C4-2B (cell line): Measurements from ENCODE around the gene GPC5.

ENCODE experiments used
- ZFX ChIP-seq: fragments of 450-650 bp; IDR thresholded peaks from 2 replicates; pipeline ENCODE4 v1.6.1; 2017
- TF ChIP-seq, protein P1 (sequence below): fragments of 450-650 bp; conservative IDR thresholded peaks from 2 replicates; pipeline ENCODE4 v1.5.1; 2017; ENCODE audit warnings: mild to moderate bottlenecking

DNA sequence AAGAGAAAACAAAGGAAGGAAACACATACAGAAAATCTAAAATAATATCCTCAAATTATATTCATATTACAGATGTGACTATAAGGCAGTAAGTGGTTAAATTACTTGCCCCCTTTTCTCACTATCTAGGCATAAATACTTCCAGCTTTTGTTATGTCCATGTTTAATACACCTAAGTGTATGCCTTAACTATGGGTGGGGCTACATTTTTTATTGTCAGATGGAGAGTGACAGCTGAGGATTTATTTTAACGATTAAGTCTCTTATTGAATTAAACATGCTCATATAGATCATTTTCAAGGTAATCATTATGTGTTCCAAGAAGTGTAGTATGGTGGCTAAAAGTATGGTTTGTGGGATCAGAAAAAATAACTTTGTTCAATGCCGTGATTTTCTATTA is 909.3 kb downstream of the GPC5 start:
- TF ChIP-seq, protein P1, sequence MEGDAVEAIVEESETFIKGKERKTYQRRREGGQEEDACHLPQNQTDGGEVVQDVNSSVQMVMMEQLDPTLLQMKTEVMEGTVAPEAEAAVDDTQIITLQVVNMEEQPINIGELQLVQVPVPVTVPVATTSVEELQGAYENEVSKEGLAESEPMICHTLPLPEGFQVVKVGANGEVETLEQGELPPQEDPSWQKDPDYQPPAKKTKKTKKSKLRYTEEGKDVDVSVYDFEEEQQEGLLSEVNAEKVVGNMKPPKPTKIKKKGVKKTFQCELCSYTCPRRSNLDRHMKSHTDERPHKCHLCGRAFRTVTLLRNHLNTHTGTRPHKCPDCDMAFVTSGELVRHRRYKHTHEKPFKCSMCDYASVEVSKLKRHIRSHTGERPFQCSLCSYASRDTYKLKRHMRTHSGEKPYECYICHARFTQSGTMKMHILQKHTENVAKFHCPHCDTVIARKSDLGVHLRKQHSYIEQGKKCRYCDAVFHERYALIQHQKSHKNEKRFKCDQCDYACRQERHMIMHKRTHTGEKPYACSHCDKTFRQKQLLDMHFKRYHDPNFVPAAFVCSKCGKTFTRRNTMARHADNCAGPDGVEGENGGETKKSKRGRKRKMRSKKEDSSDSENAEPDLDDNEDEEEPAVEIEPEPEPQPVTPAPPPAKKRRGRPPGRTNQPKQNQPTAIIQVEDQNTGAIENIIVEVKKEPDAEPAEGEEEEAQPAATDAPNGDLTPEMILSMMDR: no peak
- no peak for TF ChIP-seq ZFX
